ENCODE data around the gene TIMP4.

The TIMP4 gene

DNA sequence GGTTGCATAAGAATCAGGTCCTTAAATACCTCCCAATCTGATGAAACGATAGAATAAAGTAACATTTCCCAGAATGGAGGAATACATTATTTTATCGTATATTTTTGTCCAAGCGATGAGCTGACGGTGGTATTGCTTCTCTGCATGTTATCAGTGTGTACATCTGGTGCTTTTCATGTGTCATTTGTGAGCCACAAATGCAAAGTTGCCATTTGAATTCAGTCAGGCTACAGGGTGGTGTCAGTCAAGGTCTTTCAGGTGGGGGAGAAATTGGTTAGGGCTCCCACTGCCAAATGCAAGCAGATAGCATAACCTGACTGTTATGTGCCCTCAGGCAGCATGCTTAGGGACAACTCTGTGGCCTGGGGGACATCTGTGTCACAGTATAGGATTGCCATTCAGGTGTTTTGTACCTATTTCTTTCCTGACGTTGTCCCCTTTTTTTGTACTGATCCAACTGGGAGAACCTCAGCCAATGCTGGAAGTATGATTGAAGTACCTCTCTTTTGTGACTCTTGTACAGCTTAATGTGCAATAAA lies 26.5 kb upstream of the TIMP4 start:
- DNase-seq (ENCODE audit: low read depth): no peak

DNA sequence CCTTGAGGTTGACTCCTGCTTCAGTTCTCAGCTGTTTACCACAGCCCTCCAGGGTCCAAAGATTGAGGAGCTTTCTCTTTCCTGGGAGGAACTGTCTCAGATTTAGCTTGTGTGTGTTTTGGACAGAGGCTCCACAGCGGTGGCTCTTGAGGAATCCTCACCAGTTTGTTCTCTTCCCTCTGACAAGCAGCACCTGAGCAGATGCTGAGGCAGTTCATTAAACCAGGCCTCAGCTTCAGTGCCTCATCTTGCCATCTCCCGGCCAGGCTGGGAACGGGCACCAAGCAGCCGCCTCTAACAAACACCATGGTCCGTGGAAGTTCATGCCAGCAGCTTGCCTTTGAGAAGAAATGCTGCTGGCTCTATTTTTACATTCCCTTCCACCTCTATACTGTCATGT lies 25.8 kb upstream of the TIMP4 start:
- no peak for DNase-seq (ENCODE audit: low read depth)

DNA sequence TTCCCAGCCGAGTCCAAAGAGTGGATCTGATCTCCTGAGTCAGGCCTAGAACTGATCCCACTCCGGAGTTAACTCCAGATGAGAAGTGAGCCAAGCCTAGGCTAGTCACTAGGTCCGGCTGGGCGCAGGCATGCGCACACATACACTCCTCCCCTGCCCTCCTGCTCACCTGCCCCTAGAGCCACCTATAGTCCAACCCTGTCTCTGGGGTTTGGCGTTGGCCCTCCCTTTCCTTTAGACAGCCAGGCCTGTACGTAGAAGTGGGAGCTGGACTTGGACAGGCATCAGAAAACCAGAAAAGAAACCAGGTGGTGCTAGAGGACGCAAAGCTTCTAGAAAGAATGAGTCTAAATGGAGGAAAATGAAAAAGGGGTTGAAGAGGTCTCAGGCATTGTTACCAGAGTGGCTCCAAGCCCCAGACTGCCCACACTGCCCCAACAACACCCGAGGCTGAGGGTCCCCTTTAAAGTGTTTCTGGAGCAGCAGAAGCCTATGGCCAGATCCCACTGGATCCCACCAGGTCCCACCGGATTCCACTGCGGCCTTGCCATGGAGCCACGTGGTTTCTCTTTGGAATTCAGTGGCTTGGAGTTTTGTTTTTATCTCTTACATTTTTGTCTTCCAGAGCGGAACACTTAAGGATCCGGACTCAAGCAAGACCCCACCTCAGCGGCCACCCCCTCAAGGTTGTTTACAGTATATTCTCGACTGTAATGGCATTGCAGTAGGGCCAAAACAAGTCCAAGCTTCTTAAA lies 24.2 kb upstream of the TIMP4 start:
- DNase-seq (ENCODE audit: low read depth): no peak

- no peak for DNase-seq (ENCODE audit: low read depth)
Observed at GRCh38 chr3:12181806-12182205, 23.1 kb upstream of the TIMP4 start.

DNA sequence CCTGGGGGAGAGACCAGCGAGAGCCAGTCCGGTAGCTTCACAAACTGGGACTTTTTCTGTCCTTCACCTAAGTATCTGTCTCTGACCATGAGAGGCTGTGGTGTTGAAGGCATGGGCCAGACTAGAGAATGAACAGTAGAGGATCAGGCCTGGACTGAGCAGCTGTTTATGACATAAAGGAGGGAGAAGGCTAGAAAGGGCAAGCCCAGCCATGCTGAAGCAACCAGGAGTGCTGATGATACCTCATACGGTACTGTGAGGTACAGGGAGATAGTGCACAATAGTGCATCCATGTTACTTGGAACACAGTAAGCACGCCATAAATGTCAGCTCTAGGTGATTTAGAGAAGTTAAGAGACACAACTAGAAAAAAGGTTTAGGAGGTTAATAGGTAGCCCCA lies 22.6 kb upstream of the TIMP4 start:
- no peak for DNase-seq (ENCODE audit: low read depth)

DNA sequence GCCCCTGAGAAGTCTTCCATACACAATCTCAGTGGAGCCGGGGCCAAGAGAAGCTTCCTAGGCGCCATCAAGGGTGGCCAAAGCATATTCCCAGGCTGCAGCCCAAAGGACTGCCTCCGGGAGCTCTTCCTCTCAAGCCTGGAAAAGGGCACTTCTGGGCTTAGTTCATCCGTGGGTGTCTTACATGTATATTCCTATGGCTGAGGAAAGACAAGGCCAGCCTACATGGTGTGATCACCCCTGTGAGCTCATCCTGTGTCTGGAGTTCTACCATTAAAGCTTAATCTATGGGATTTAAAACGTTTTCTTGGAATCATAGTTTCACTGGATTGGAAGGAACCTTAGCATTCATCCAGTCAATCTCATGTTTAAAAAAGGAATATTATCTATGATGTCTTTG lies 21.9 kb upstream of the TIMP4 start:
- no peak for DNase-seq (ENCODE audit: low read depth)

GRCh38 chr3:12180218-12180617 lies 21.5 kb upstream of the TIMP4 start:
- no peak for DNase-seq (ENCODE audit: low read depth)

- no peak for DNase-seq (ENCODE audit: low read depth)
Observed at GRCh38 chr3:12179441-12179840, 20.7 kb upstream of the TIMP4 start.

DNA sequence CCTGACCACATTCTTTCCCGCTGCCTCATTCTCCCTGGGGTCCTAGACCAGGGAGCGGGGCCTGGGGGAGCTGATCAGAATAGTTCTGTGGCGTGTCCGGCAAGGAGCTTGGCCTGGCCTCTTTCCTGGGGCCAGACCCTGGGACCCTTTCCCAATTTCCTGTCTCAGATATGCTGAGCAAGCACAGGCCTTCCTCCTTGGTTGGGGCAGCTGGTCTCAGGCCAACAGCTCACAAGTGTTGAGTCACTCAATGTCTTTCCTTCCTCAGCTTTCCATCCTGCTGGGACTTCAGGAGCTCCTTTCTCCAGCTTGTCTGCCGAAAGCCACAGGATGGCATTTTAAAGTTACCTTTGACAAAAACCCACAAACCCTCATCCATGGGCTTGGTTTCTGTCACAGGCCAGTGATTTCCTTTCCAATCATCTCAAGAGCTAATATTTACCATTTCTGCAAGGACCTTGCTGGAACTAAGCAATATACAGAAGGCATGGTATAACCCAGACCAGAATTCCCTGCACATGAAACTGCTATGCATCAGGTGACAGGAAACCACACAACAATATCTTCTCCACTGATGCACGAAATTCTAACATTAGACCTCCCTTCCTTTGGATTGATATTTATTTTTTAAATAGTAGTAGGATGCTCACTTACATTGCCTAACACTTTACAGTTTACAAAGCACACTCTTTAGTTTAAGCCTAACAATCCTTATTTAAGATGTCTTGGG lies 19.5 kb upstream of the TIMP4 start:
- no peak for DNase-seq (ENCODE audit: low read depth)

DNA sequence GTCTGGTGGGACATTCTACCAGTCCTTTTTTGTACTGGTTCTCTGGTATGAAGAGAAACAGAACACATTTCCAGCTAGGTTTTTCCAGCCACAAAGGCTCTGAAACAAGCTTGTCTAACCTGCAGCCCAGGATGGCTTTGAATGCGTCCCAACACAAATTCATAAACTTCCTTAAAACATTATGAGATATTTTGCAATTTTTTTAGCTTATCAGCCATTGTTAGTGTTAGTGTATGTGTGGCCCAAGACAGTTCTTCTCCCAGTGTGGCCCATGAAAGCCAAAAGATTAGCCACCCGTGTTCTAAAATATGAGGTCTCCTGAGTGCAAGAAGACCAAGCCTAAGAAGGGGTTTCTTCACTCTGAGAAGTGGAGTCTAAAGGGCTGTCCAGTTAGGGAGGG lies 18.4 kb upstream of the TIMP4 start:
- no peak for DNase-seq (ENCODE audit: low read depth)

DNA sequence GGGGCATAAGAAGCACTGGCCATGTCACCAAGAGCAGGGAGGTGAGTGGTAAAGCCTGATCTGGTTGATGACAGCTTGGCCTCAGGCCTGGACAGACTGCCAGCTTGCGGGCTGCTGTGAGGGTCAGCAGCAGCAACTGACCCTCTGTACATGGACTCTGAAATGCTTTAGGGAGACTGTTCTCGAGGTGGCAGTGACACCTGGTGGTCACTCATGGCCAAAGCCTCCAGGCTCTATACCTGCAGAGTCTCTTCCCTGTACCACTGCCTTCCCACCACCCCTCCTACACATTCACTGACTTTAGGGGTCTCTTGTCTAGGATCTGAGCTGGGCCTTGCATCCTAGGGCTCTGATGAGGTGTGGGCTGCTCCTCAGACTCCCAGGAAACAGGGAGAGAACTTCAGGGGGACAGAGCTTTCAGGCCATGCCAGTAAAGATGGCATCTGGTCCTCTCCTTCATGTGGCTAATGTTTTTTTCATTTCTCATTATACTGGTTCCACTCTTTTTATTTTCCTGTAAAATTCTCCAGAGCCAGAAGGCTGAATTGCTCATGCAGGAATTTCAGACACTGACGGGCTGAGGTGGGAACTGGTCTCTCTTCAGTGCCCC lies 17.2 kb upstream of the TIMP4 start:
- no peak for DNase-seq (ENCODE audit: low read depth)

DNA sequence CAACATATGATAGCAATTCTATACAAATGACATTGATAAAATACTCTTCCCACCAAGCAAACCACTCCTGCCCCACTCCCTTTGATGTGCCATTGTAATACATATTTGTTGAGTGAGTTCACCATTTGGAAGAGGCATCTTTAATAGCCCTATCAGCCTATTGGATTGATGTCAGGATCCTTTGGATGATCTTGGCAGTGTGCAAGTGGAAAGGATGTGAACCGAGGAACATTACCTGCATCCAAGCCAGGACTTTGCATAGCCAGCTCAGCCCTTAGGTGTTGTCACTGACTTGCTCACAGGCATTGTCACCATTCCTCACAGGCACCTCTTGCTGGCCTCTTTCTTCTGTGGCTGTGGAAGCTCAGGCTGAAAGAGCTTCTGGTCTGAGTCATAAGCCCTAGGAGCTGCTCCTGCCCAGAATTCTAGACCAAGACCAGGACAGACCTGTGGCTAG lies 16.5 kb upstream of the TIMP4 start:
- no peak for DNase-seq (ENCODE audit: low read depth)

- no peak for DNase-seq (ENCODE audit: low read depth)
Observed at GRCh38 chr3:12170207-12170606, 11.5 kb upstream of the TIMP4 start.

DNA sequence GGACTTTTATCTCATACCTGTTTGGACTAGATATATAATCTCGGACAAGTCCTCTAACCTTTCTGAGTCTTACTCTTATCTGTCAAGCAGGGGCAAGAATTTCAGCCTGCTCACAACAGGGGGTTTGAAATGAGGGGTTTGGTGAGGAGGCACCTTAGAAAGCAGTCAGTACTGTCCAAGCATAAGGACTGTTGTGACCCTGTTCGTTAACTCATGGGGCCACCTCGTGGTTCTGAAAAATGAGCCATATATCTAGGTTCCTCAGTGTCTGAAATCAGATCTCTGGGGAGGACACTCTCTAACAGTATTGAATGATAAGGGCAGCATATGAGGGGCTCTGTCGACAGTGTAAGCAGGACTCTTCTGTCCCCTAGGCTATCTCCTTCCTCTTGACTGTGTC lies 7.2 kb upstream of the TIMP4 start:
- DNase-seq (ENCODE audit: low read depth): no peak

DNA sequence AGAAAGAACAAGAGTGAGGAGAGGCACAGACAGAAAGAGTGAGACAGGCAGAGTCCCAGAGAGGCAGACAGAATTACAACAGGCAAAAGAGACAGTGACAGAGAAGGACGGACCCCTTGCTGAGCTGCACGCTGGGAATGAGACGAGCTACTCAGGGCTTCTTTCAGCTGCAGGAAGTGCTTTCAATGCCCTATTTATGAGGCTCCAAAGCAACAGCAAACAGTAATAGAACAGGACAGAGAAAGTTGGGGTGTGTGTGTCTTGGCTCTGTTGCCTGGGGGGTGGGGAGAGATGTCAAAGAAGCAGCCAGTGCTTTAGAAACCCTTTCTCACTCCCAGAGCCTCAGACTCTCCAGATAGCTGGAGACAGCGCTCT lies 502 bp upstream of the TIMP4 start:
- DNase-seq (ENCODE audit: low read depth): no peak

GRCh38 chr3:12157026-12157425 lies 1.7 kb downstream of the TIMP4 start:
- no peak for DNase-seq (ENCODE audit: low read depth)

GRCh38 chr3:12155828-12156227 lies 2.9 kb downstream of the TIMP4 start:
- no peak for DNase-seq (ENCODE audit: low read depth)

DNA sequence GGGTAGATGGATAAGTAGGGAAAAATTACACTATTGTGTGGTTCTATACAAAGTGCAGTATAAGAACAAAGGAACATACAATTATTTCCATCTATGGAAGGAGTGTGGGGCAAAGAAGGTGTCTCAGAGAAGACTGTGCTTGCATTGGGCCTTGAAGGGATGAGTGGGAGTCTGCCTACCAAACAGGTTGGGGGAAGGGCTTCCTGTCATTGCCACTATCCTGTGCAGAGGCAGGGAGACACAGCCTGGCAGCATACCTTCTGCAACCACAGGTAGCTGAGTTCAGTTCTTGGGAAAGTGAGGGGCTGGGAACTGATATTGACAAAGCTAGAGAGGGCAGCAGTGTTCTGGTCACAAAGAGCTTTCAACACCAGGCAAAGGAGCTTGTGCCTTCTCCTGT lies 3.4 kb downstream of the TIMP4 start:
- no peak for DNase-seq (ENCODE audit: low read depth)

GRCh38 chr3:12154151-12154550 lies 4.6 kb downstream of the TIMP4 start:
- no peak for DNase-seq (ENCODE audit: low read depth)

GRCh38 chr3:12150112-12150511 lies 8.6 kb downstream of the TIMP4 start:
- no peak for DNase-seq (ENCODE audit: low read depth)

- no peak for DNase-seq (ENCODE audit: low read depth)
Observed at GRCh38 chr3:12149029-12149428, 9.7 kb downstream of the TIMP4 start.

DNA sequence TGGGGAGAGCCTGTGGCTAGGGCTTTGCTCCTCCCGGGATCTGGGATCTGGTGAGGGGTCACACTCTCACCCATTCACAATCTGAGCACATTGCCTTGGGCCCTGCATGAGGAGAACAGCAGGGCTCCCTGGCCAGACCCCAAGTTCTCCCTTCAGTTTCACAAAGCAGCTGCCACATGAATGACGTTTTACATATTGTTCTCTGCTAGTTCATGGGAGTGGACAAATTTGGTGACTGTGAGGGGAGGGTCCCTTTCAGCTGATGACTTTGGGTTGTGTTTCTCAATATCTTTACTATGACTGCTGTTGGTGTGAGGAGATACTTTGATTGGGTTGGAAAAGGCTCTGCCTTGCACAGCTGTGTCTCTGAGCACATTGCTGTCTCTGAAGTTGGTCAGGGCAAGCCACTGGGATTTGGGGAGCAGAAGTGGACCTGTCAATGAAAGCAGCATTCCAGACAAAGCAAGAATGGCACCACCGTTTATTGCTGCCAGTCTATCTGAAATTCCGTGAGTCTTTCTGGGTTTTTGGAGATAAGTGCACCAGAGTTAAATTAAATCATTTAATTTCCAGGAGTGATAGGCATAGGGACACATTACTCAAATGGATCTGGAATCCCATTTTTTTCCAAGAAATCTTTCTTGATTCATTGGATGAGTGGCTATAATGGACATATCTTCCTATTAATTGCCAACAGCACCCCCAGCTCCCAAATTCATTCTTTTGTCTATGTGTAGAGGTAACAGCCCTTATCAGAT lies 10.3 kb downstream of the TIMP4 start:
- no peak for DNase-seq (ENCODE audit: low read depth)

Measured in stimulated activated CD8-positive, alpha-beta memory T cell treated with anti-CD3 and anti-CD28 coated beads, Interleukin-7, amount 100 ng/mL, for 24 hours (primary cell).